Bronchial epithelial cell (primary cell): Measurements from ENCODE around the gene NADSYN1. TPM values are rescaled to one million over a fixed set of nuclear protein-coding genes. Genes with fewer than 3 reads are reported as not detected.
A peak's percentile ranks its signal among the peaks of the same experiment; 100 is the strongest.

ENCODE experiments used
- DNase-seq: peaks from one replicate; pipeline ENCODE4 v3.0.0-alpha.2; 2010; ENCODE audit warnings: low read depth
- FAIRE-seq: peaks from 2 replicates; lab custom pipeline; 2011; peaks lifted over from hg19 to GRCh38; lab: Jason Lieb, UNC
- H3K27me3 ChIP-seq: 2 replicates; pipeline ENCODE4 v1.5.1; 2011; ENCODE audit warnings: low read length; ENCODE audit not compliant: control insufficient read depth, insufficient read depth
- H3K36me3 ChIP-seq: 2 replicates; pipeline ENCODE4 v1.5.1; 2011; ENCODE audit warnings: low read length; ENCODE audit not compliant: control insufficient read depth, insufficient read depth
- H3K4me3 ChIP-seq: 2 replicates; pipeline ENCODE4 v1.5.1; 2011; ENCODE audit warnings: mild to moderate bottlenecking, low read depth, low read length, control low read depth
- CTCF ChIP-seq: IDR thresholded peaks from 2 replicates; pipeline ENCODE4 v1.5.1; 2011; ENCODE audit warnings: mild to moderate bottlenecking, moderate library complexity, low read length, control low read depth, inconsistent platforms; ENCODE audit not compliant: insufficient read depth, severe bottlenecking
- total RNA-seq: library from RNA; depleted of rRNA; stranded (reverse); fragments of >200 nt; gene quantifications from 2 replicates; pipeline ENCODE4 v1.2.1, GENCODE V29; 2014

Gene NADSYN1
- total RNA-seq, 1 donor from 2014 or later = 69.8 TPM

DNA sequence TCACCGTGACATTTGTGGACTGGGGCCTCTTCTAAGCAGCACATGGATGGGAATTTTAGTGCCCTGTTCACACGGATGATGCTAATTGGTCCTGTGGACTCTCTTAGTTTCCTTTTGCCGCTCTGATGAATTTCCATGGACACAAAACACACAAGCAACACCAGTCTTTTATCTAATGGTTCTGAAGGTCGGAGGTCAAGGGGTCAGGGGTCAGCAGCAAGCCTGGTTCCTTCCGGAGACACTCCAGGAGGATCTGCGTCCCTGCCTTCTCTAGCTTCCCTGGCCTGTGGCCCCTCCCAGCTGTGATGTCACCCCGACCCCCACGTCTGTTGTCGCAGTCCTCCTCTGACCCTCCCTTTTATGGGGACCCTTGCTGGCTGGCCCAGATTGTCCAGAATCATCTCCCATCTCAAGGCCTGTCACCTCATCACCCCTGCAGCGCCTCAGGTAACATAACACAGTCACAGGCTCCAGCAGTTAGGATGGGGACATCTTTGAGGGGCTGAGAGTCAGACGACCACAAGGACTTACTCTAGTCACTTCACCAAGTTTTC lies 6.8 kb downstream of the NADSYN1 start:
- H3K4me3 ChIP-seq = no peak overlapping the region
- DNase-seq = no peak
- H3K27me3 ChIP-seq = no peaks in the 10 kb centered on the region
- peaks cover 40% of the 10 kb centered on the region for H3K36me3 ChIP-seq
- no peak for TF ChIP-seq CTCF
- peak; percentile 18 for FAIRE-seq

GRCh38 chr11:71461696-71462095 lies 8.7 kb downstream of the NADSYN1 start:
- H3K27me3 ChIP-seq = no peaks in the 10 kb centered on the region
- no peak overlapping the region for H3K4me3 ChIP-seq
- no peak for TF ChIP-seq CTCF
- H3K36me3 ChIP-seq = peaks cover 37% of the 10 kb centered on the region
- no peak for FAIRE-seq
- no peak for DNase-seq

- FAIRE-seq (no peak), DNase-seq (no peak)
- TF ChIP-seq CTCF = no peak
- no peaks in the 10 kb centered on the region for H3K27me3 ChIP-seq
- peaks cover 33% of the 10 kb centered on the region for H3K36me3 ChIP-seq
- no peak overlapping the region for H3K4me3 ChIP-seq
Observed at GRCh38 chr11:71462726-71463125, 9.7 kb downstream of the NADSYN1 start.

DNA sequence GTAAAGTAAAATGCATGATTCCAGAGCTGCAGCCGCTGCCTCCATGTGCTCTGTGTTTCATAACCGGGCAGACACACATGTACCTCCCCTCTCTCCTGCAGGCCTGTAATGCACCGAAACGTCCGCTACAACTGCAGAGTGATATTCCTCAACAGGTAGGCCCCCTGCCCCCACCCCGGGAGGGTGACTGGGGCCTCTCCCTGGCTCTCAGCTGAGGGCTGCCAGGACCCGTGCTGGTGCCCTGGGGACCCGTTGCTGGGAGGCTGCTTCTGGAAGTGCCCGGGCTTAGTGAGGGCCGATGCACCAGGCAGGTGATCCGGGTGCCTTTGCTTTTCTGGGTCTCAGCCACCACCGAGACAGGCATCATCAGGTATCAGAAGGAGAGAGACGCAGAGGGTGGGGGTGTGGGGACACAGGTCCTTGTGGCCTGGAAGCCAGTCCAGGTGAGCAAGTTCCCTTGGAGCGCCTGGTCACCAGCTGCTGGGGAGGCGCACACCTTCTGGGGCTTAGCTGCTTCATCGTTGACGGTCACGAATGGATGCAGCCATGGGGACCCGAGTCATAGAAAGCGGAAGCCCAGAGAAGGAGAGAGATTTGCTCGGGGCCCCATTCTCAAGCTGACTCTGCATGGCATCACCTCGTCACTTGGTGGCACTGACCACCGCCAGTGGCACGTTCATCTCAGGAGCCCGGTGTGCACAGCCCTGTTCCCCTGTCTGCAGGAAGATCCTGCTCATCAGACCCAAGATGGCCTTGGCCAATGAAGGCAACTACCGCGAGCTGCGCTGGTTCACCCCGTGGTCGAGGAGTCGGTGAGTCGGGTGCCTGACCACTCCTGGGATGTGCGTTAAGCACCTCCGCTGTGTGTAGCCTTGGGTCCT lies 10.6 kb downstream of the NADSYN1 start:
- no peak for TF ChIP-seq CTCF
- H3K27me3 ChIP-seq = no peaks in the 10 kb centered on the region
- no peak for DNase-seq
- peaks cover 27% of the 10 kb centered on the region for H3K36me3 ChIP-seq
- H3K4me3 ChIP-seq = no peak overlapping the region
- FAIRE-seq = no peak

DNA sequence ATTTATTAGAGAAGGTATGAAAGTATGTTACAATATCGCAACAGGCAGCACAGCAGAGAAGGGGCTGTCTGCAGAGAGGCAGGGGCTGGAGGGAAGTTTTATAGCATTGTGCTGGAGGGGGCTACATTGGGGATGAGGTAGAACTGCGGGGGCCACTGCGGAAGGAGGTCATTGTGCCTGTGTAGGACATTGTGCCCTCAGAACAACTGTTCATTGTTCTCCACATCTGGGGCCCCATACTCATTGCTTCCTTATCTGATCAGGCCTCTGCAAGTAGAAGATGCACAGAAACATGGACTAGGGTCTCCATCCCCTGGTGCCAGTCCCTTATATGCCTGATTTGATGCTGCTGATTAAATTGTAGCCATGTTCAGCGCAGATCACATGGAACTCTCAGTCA lies 12.1 kb downstream of the NADSYN1 start:
- Histone ChIP-seq H3K36me3 (peaks cover 16% of the 10 kb centered on the region), H3K27me3 (no peaks in the 10 kb centered on the region), H3K4me3 (no peak overlapping the region)
- DNase-seq (no peak), FAIRE-seq (no peak)
- no peak for TF ChIP-seq CTCF
